NCI-H510A treated with DMSO at 0.1 percent for 48 hours (cell line): ENCODE data around the gene EXOC7.

Experiments used
- DNase-seq: peaks from one replicate; lab custom pipeline; 2025; lab: John Stamatoyannopoulos, UW

EXOC7 gene

DNA sequence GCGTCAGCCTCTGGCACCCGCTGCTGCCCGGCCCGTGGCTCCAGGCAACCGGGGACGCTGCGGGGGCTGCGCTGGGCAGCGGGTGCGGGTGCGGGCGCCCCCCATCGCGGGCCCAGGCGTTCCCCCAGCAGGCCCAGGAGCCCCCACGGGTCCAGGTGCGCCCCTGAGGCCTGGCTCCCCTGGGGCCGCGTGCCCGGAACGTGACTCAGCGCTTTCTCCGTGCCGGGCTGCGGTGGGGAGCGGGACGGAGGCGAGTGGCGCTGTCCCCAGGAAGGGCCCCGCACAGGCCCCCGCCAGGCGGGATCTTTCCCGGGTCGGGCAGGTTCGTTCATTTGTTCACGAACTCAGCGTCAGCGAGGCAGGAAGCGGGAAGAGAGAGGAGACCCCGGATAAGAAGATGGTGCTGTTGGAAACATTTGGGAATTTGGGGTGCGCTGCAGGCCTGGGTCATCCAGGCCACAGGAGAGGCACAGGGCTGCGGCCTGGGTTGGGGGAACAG lies 18.4 kb upstream of the EXOC7 start:
- no peak for DNase-seq

DNA sequence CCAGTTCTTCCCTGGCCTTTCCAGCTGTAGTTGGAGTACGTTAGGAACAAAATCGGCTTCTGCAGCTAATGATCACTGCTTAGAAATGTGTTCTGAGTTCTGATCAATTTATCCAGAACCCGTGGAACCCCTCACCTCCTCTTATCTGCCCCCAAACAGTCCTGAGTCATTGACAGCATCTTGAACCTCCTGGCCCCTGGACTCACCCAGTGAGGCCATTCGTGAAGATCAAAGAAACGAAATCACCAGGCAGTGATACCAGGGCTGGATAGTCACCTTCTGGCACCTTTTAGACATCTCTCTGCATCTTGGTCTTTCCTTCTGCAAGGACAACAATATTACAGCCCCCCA lies 17.0 kb upstream of the EXOC7 start:
- DNase-seq: no peak

DNA sequence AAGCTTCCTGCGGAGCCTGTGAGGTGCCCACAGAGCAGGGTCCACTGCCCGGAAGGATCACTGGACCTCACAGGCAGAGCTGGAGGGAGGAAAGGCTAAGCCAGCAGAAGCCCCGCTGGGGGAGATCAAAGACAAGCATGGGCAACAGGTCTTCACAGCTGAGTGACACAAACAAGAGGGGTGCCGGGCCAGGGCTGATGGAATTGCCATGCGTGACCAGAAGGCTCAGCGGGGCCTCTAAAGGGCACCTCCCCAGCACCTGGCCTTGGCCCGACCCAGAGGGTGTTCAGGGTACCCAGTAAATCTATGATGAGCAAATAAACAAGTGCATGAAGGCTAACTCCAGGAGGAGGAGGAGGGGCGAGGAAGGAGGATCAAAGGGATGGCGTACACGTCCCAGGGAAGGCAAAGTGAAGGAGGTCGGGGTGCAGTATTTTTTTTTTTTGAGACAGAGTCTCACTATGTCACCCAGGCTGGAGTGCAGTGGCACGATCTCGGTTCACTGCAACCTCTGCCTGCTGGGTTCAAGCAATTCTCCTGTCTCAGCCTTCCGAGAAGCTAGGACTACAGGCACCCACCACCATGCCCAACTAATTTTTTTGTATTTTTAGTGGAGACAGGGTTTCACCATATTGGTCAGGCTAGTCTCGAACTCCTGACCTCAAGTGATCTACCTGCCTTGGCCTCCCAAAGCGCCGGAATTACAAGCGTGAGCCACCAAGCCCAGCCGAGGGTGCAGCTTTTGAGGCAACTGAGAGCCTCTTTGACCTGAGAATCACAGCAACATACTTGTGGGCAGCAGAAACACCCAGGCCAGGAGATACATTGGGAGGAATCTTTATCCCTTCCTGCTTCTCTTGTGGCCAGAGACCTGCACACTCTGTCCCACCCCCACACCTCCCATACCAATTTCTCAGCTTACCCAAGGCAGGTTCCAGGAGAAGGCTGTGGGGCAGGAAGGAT lies 16.1 kb upstream of the EXOC7 start:
- no peak for DNase-seq

GRCh38 chr17:76115138-76115754 lies 11.7 kb upstream of the EXOC7 start:
- DNase-seq: no peak

DNA sequence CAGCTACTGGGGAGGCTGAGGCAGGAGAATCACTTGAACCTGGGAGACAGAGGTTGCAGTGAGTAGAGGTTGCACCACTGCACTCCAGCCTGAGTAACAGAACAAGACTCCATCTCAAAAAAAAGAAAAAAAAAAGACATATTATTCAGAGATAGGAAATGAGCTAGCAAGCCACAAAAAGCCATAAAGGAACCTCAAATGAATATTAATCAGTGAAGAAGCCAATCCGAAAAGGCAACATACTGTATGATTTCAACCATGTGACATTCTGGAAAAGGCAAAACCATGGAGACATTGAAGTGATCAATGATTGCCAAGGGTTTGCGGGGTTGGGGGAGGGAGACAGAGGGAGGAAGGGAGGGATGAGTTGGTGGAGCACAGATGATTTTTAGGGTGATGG lies 8.4 kb upstream of the EXOC7 start:
- DNase-seq: no peak

DNA sequence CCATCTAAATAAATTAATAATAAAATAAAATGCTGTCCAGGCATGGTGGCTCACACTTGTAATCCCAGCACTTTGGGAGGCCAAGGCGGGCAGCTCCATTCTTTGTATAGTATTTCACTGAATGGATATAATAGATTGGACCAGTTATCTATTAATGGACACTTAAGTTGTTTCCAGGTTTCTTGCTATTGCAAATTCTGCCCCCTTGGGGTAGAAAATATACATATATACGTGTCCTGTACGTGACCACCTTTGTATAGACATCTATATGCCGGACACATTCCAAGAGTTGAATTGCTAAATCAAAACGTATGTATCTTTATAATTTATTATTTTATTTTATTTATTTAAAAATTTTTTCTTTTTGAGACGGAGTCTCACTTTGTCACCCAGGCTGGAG lies 3.9 kb upstream of the EXOC7 start:
- DNase-seq: no peak

GRCh38 chr17:76106703-76107102 lies 3.1 kb upstream of the EXOC7 start:
- no peak for DNase-seq

- no peak for DNase-seq
Measured at GRCh38 chr17:76104896-76105231, 1.3 kb upstream of the EXOC7 start.

DNA sequence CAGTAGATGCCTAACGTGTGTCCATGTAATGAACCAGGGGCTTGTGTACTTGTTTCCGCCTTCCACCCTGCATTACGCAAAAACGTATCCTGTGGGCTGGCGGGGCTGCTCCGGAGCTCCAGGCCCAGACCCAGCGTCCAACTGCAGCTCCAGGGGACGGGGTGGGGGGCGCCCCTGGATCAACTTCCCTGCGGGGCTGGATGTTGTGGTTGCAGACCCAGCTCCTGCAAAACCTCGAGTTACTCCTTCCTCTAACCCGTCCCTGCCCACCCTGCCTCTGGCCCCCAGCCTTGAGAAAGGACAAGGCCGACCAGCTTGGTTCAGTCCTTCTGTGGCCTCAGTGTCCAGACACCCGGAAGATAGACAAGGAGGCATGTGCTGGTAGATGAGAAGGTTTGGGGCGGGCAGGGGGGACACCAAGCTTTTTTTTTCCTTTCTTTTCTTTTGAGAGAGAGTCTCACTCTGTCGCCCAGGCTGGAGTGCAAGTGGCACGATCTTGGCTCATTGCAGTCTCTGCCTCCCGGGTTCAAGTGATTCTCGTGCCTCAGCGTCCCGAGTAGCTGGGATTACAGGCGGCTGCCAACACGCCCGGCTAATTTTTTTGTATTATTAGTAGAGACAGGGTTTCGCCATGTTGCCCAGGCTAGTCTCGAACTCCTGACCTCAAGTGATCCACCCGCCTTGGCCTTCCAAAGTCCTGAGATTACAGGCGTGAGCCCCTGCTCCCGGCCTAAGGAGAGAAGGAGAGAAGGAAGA lies 731 bp upstream of the EXOC7 start:
- no peak for DNase-seq

DNA sequence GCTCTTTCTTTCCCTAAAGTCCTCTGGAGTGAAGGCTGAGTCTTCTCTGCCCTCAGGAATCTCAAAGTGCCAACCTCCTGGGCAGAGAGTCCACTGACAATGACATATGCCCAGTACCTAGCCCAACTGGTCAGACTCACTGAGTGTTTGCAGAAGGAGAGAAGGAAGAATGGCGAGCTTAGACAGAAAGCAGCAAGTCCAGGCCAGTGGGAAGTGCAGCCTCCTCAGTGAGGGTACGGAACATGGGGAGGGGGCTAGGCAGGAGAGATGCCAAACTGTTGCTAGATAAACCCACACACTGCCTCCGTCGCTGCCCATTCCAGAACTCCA lies 678 bp downstream of the EXOC7 start:
- DNase-seq: no peak

DNA sequence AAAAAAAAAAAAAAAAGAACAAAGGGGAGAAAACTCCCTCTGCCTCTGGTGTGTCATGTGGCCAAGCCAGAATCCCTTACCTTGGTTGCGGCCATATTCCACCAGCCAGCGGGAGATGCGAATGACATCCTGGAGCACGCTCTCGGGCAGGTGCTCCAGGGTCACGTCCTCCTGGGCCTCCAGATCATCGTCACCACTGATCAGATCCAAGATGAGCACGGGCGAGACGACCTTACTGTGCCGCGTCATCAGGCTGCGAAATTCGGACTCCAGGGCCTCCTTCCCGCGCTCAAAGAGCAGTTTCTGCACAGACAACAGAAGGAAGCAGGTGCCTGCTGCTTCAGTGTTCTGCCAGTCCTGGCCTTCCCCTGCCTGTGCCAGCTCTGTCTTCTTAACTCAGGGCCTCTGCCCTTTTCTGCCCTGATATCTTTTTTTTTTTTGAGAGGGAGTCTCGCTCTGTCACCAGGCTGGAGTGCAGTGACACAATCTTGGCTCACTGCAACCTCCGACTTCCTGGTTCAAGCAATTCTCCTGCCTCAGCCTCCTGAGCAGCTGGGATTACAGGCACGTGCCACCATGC lies 5.8 kb downstream of the EXOC7 start:
- no peak for DNase-seq

GRCh38 chr17:76095943-76096342 lies 7.6 kb downstream of the EXOC7 start:
- DNase-seq: no peak

DNA sequence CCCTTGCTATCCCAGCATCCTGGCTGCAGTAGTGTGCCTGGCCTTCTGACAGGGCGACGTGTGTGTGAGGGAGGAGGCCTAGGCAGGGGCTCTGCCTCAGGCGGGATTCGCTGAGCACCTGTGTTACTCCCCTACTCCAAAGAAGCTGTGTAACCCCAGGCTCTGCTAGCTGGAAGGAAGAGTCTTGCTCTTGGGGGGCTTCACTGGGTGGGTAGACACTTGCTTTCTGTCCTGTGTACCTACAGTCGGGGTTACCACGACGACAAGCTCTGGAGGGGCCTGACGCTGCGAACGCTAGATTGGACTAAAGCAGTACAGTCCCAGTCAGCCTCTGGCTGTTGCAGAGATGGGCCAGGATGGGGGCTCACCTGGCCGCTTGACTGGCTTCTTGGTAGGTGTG lies 9.5 kb downstream of the EXOC7 start:
- DNase-seq: no peak

GRCh38 chr17:76092526-76093413 lies 10.8 kb downstream of the EXOC7 start:
- DNase-seq: no peak

- no peak for DNase-seq
Measured at GRCh38 chr17:76091526-76092286, 11.9 kb downstream of the EXOC7 start.

DNA sequence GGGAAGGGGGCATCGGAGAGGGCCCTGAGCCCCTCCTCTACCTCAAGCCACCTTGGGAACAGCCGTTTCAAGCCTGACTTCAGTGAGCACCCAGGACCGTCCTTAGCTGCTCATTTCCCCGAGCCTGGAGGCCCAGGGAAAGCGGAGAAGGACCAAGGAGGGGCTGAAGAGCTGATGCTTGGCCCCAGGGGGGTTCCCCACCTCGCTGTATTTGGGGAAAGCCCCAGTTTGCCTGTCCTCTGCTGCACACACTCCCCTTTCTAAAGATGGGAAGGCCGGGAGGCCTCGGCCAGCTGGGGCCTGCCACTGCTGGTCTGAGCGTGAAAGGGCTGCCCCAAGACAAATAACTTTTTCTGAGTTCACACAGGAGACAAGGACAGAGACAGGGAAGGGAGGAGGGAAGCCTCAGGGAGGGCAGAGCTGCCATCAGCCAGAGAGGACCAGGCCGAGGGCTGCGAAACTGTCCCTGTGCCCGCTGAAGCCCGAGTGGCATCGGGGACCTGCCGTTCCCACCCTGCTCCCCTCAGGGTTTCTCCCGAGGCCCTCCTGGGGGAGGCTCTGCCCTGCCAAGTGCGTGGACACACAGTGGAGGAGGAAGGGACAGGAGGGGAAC lies 13.0 kb downstream of the EXOC7 start:
- no peak for DNase-seq

DNA sequence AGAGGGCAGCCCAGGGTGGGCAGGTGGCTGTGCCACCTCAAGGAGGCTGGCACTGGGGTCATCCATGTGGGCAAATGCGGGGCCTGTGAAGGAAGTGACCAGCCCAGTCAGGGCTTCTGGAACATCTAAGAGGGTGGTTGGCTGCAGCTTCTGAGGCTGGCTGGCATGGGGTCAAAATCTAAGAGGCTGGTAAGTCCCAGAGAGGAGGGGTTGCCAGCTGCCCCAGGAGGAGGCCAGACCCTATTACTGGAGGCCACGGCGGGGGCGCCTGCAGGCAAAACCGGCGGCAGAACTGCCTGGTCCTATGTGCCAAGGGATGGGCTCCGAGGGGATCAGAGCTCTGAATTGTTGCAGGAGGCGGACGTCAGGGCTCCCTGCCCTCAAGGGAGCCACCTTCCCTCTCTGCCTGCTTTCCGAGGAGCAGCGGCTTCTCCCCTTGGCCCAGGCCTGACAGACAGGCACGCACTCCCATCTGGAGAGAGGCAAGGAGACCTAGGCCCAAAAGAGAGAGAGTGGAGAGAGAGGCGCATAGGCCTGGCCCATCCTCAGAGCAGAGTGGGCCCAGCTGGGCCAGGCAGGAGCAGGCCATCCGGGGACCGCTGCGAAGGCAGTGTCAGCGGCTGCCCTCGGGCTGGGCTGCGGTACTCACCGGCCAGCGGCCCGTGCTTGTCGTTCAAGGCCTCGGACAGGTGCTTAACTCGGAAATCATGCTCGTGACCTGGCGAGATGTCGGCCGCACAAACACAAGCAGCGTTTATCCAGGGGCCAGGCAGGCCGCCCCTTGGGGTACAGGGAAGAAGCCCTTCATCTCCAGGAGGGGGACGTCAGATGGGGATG lies 13.7 kb downstream of the EXOC7 start:
- no peak for DNase-seq

DNA sequence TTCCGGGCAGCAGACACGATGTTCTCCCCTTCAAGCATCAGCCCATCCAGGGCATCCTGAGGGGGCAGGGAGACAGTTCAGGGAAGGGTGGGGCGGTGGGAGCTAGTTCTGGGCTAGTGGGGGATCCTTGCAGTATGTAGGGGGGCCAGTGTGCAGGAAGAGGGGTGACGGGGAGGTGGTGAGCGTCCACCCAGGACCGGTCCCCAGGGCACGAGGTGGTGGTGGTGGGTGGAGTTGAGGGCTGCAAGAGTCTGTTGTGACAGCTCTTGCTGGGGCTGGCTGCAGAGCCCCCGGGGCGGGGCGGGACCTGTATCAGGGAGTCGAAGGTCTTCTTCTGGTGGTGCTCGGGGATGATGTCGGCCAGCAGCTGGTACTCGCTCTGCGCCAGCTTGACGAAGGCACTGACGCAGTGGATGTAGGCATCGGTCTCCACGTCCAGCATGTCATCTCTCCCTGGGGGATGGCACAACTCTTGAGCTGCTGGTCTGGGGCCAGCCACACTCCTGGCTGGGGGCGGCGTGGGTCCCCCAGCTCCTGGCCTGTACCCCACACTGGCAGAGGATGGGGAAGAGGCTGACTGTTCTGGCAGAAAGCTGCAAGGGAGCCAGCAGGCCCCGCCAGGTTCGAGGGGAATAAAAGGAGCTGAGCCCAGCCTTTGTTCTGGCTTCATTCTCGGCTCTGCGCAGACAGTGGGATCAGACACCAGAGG lies 14.6 kb downstream of the EXOC7 start:
- DNase-seq: no peak
